Ureter (tissue), 1 donor: Measurements from ENCODE around the gene TTC9. TPM values are rescaled to one million over a fixed set of nuclear protein-coding genes. Genes with fewer than 3 reads are reported as not detected.

ENCODE experiments used
- DNase-seq: peaks from one replicate; pipeline ENCODE4 v3.0.0-alpha.2; 2020; ENCODE audit warnings: low spot score
- total RNA-seq: library from RNA; stranded (reverse); gene quantifications from one replicate; pipeline ENCODE4 v1.2.4, GENCODE V29; 2023
- donor health status: DM: yes; HTN: yes; CAD: no.

The TTC9 gene
- total RNA-seq, 1 donor from 2014 or later: 7.0 TPM

DNA sequence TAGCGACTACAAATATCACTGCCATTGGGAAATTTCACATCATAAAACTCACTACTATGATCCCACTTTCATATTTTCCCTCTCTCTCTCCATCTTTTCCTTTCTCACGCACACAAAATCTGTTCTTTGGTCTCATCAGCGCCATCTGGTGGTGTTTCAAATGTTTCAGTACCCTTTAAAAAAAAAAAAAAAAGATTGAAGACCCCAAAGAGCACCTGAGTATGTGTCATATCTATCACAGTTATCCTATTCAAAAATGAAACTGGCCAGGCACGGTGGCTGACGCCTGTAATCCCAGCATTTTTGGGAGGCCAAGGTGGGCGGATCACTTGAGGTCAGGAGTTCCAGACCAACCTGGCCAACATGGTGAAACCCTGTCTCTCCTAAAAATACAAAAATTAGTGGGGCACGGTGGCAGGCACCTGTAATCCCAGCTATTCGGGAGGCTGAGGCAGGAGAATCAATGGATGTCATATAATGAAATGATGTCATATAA is 72.4 kb downstream of the TTC9 start:
- no peak for DNase-seq

DNA sequence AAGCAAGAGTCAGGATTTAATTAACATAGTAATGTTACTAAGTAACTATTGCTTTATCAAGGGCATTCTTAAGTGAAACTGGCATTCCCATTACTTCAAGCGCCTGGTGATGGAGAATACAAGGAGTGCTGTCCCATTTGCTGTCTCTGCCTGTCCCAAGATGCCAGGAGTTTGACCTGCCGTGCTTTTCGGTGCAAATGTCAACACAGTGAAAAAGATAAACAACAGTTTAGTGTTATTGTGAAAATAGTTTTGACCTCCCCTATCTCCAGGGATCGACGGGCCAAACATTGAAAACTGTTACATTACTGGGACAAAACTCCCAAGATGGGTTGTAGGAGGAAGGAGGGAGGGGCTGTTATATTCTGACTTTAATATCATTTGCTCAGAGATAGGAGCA is 74.8 kb downstream of the TTC9 start:
- no peak for DNase-seq

DNA sequence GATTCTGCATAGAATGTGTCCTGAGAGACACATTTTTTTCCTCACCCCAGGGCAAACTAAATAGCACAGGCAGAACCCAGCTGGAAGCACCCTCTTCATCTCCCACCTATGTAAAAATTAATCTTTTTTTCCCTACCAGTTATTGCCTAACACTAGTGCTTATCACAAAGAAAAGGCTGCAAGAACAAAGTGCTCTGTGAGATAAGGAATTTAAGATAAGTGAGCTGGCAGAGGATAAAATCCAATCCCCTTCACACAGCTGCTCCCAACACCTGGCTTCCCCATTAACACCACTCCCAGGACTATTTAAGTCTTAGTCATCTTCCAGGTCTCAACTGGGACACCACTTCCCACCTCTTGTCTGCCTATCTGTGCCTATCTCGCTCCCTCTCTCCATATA is 75.2 kb downstream of the TTC9 start:
- no peak for DNase-seq

DNA sequence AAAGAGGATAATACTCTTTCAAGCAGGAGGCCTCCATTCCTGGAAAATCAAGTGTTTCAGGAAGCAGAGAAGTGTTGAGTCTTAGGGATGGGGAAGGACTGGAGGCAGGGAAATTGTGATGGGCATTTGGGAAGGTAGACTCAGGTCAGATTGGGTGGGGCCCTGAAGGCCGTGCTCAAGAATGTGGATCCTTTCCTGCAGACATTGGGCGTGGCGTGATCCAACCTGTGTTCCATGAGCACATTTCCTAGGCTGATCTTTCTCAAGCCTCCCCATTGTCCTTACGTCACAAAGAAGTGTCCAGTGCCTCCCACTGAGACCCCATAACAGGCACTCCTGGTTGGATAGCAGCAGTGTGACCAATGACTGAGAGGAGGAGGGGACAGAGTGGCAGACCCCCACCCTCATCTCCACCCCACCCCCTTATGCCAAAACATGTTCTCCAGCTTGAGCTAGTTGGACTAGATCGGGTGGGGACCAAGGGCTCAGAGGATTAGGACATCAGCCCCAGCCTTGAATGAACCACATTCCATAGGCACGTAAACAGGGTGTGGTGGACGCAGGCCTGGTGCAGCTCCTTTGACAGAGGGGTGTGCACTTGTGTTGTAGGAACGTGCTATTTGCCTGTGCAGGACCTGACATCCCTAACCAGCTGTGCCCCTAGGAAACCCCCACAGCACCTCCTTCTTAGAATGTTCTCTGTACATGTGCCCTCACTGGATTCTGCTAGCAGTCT is 76.8 kb downstream of the TTC9 start:
- DNase-seq: no peak

DNA sequence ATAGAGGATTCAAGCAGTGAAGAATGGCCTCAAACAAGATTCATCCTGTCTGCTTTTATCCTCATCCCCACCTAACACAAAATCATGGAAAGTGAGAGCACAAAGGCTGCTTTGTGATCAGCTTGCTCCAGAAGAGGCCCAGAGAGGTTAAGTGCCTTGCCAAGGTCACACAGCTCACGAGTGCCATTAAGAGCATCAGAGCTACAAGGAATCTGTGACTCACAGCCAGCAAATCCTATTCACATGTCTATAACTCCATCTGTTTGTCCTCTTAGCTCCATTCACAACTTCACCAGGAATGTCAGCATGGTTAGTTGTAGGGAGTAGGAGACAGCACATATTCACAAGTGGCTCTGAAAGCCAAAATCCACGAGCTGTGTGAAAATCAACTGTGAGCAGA is 79.8 kb downstream of the TTC9 start:
- no peak for DNase-seq

DNA sequence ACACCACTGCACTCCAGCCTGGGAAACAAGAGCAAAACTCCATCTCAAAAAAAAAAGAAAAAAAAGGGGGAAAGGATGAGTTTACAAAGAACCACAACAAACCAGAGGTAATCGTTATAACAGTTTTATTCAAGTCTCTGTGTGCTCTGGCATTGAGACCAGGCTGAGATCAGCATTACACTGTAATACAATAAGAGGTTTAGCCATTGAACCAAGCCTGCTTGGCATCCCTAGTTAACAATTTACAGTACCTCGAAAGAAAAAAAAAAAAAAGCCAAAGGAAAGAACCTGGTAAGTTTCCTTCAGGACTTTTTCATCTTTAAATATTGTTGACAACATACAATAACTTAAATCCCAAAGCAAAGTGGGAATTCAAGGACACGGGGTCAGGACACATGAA is 80.7 kb downstream of the TTC9 start:
- DNase-seq: no peak

DNA sequence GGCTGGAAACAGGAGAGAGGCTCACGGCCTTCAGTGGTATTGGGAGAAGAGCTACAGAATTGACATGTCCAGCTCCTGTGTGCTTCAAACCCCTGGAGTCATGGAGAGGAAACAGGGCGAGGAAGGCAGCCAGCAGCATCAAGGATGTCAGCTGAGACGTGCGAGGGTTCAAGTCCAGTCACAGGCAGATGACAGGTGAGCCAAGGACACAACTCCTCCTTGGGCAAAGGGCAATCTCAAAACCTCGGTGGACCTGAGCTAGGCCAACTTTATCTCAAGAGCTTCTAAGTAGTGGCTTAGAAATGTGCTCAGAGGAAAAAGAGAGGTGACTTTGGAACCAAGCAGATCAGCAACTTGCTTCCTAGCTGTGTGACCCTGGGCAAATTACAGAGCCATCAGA is 81.6 kb downstream of the TTC9 start:
- no peak for DNase-seq

DNA sequence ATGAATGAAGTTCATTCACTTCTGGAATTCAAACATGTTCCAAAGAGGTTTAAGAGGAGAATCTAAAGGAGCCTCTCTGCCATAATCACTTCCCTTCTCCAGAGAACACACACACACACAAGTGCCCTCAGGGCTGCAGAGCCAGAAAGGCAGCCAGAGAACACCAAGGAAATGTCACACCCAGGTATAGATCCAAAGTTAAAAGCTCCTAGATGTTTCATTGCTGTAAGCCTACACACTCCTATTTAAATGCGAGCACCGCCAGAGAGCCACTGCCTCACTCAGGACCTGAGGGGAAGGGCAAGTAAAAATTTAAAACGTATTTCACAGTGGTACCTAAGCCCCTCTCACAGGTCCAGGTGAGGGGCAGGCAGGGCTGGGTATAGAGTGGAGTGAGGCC is 82.4 kb downstream of the TTC9 start:
- DNase-seq: no peak

DNA sequence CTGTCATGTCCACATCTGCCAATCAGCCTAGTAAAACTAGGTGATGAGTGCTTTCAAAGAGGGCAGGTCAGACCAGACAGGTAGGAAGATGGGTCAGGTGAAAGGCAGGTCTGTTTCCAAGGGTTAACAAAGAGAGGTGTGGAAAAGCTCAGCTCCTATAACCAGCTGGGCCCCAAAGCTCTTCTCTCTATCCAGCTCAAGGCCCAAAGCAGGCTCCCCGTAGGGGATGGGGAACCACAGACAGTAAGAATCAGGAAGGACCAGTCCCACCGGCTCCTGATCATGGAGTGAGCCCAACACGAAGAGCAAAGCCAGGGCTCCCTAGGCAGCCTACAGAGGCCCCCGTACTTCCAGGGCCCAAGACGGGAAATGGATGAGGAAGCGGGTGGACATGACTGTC is 83.2 kb downstream of the TTC9 start:
- DNase-seq: no peak

Other genes starting within 250 kb of the TTC9 start
- 38.8 TPM for gene SYNJ2BP, start 224.8 kb upstream of the TTC9 start, total RNA-seq
- gene ADAM21, start 189.7 kb upstream of the TTC9 start, total RNA-seq: not detected
- gene ADAM20, start 106.9 kb upstream of the TTC9 start, total RNA-seq: 2.8 TPM
- gene MED6, start 41.3 kb upstream of the TTC9 start, total RNA-seq: 37.7 TPM
- gene MAP3K9, start 167.6 kb downstream of the TTC9 start, total RNA-seq: 14.0 TPM